Endothelial cell of umbilical vein (primary cell): ENCODE results near the gene PLEKHF1.

Experiments
- EZH2 ChIP-seq: IDR thresholded peaks from 2 replicates; pipeline ENCODE4 v1.6.1; 2012; ENCODE audit warnings: borderline replicate concordance, low read depth, mild to moderate bottlenecking, moderate library complexity, low read length, inconsistent platforms; ENCODE audit not compliant: severe bottlenecking
- FOS ChIP-seq: IDR thresholded peaks from 2 replicates; pipeline ENCODE4 v1.6.1; 2011; ENCODE audit warnings: mild to moderate bottlenecking, low read length, moderate library complexity, borderline replicate concordance; ENCODE audit not compliant: insufficient read depth
- POLR2AphosphoS5 ChIP-seq: IDR thresholded peaks from 2 replicates; pipeline ENCODE4 v1.6.1; 2012; ENCODE audit warnings: low read depth, mild to moderate bottlenecking, control low read depth, low read length, moderate library complexity; ENCODE audit not compliant: insufficient read depth

- TF ChIP-seq EZH2 (no peak), POLR2AphosphoS5 (no peak), FOS (no peak)
Measured at GRCh38 chr19:29705706-29706105, 40.4 kb downstream of the PLEKHF1 start.
